ENCODE measurements around the gene CEP295NL.
"Not testable (repeated sequence)": the region's sequence is repeated elsewhere in the genome, so short reads cannot be mapped to it uniquely, and the experiment has no call there.

Gene CEP295NL

DNA sequence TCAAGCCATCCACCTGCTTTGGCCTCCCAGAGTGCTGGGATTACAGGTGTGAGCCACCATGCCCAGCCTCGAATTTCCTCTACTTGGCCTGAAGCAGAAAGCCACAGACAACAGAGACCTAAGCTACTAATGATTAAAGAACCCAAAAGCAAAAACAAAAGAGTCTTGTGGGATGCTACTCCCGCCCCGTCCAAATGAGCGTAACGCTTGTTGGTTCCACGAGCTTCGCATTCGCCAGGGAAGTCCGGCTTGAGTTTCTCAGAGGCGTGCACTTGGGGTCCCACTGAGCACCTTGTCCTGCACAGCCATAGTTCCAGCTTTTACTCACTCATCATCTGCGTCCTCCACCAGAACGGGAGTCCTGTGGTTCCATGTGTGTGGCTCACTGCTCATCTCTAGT, 16.0 kb downstream of the CEP295NL start:
- no peak for DNase-seq

DNA sequence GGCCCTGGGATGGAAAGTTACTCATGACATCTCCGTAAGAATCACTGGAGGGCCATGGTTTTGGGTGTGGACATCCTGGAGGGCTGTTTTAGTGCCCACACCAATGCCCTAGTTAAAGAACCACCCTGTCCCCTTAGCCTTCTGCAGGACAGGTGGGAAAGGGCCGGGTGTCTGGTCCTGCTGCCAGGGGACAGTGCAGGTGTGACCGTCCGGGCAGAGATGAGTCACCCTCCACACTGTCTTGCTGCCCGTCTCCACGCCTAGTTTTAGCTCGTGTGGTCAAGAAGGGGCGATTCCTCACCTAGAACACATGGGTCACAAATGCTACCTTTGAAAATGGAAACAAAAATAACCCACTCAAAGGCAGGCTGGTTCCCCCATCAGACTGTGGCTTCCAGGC, 17.0 kb downstream of the CEP295NL start:
- no peak for DNase-seq

DNA sequence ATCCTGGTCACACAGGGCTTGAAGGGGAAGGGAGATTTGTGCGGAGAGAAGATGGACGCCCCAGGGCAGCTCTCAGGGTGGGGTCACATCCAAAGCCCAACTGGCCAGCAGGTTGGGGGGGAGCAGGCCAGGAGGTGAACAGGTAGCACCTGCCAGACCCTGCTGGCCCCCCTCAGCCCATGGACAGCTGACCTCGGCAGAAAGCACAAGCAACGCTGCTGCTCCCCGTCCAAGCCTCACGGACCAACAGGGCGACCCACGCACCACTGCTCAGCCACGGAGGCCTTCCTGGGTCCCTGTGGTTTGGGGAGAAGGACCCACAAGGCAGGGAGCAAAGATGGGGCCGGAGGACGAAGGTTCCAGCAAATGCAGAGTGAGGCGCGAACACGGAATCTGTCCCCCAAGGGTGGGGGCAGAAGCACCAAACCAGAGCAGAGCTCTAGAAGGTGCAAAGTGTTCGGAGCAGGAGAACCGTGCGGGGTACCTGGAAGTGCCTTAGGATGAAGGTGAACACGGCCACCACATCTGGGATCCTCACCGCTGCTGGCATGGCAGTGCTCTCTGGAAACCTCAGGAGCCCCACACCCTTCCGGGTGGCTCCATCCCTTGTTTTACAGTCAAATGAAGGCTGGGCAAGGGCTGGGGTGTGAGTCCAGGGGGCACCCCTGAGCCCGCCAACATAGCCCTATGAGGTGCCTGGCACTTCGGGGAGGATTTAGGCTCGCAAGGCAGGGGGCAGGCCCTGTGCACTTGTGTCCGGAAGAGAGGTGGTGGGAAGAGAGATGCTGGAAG, 17.9 kb downstream of the CEP295NL start:
- no peak for DNase-seq

DNA sequence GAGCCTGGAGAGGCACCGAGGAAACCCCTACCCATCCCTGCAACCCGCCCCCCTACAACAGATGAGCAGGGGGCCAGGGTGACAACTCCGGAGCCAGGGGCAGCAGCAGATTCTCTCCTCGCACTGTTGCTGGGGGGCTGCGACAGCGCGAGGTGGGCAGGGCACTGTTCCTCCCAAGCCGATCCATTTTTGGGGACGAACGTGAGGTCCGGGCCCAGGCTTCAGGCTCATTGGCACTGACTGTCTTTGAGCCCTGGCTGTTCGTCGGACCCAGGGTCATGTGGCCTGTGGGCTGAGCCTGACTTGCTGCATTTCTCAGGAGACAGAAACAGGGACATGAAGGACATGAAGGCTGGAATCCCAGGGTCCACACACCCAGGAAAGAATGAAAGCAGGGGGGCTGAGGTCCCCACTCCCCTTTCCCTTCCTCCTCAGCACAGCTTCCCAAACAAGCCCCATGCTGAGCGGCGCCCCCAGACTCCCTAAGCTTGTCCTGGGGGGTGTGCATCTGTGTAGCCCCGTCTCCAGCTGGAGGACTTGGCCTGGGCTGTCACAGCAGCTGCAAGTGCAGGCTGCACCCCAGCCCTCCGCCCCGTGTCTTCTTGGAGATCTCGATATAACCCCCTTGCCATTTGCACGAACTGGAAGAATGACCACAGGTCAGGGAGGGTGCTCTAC, 18.7 kb downstream of the CEP295NL start:
- peak; percentile 44 to 72 for DNase-seq

DNA sequence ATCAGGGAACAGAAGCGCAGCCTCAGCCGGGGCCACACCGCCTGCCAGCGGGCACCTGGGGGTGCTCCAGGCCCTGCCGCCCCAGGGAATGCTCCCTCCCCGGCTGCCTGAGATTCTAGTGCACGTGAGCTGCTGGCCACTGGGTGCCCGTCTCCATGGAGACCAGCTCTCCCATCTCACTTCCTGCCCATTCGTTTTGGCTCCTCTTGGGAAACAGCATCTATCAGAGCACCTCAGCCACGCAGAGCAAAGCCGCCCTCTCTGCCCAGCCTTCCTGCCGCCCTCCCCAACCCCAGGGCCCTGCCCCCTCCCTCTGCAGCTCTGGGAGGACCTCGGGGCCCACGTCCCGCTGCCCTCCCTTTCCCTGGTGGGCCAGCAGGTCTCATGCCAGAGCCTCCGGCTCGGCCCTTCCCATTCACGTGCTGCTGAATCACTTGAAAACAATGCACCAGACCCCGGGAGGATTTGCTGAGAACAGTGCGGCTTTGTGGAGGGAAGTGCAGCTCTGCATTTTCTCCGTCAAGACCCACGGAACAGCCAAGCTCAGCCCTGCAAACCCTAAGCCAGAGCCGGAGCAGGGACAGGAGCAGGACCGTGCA, 19.4 kb downstream of the CEP295NL start:
- peak; percentile 88 to 89 for DNase-seq

DNA sequence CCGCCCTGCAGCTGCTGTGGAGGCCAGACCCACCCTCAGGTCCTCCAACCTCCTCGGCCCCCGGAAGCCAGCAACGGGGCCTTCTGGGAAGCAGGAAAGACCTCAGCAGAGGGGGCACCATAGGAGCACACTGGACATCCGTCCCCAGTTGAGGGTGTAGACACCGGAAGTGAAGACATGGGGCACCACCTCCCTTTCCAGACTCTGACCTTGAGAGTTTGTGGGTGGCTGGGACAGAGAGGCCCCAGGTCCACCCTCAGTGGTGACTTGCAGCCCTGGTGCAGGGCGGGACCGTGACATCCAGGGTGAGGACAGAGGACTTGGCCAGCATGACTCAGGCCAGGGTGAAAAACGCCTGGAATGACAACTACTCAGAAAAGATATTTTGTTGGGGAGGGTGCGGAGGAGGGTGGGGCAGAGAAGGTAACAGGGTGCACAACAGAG, 19.9 kb downstream of the CEP295NL start:
- no peak for DNase-seq

DNA sequence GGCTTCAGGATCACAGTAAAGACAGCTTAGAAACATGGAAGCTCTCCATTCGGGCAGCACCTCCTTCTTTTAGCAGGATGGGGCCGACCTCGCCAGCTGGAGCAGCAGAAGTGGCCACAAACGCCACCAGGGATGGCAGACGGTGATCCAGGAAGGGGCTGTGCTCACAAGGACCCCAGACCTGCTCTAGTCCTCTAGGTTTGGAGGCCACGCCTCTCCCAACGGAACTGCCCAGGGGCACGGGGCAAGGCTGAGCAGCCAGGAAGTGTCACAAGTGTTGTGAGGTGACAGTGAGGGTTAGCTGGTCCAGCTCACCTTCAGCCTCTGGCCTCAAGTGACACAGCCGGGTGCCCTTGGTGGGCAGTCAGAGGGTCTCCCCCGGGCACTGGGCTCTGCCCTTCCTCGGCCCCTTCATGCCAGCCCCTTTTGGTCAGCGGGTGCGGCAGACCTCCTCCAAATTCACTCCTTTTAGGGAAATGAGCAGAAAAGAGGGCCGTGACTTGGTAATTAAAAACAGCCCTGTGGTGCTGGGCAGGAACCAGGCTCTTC, 20.4 kb downstream of the CEP295NL start:
- no peak for DNase-seq

DNA sequence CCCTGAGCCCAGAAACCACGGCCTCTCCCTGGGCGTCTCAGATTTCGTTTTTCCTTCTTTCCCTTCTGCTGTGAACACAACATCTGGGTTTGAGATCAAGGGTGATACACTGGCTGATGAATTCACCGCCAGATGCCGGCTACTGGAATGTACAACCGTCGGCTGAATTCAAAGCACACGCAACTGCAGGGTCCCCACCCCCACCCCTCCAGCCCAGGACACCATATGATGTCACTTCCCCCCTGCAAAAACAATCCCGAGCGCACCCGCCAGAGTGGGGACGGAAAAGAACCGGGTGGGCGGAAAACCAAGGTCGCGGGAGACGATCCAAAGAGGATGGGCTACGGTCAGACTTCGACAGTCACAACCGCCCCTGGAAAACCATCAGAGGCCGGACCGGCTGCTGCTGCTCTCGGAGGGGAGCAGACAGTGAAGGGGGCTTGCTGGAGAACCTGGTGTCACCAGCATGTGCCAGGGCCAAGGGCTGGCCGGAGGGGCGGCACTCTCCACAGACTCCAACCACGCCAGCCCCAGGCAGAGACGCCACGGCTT, 23.3 kb downstream of the CEP295NL start:
- no peak for DNase-seq

DNA sequence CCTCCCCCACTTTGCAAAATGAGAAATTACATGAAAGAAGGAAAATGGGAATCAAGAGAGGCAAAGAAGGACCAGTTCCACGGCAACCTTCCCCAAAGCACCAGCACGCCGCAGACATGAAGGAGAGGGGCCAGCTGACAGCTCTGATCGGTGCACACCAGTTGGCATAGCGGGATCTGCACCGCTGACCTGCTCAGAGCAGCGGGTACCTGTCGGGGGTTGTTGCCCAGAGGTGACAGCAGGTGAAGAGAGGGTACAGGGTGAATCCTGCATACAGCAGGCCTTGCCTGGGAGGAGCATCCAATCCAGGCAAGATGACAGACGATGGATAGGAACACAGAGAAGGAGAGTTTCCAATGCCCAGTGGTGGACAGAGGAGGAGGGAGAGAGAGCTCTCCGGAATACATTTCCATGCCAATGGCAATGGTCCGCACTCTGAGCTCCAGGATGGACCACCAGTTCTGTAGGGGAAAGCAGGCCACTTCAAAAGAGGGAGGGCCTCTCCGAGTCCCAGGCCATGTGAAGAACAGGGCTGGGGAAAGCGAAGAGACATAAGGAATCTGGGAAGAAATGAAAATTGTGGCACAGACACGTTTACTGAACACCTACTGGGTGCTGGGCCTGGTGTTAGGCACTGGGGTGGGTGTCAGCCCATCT, 24.0 kb downstream of the CEP295NL start:
- DNase-seq: no peak

DNA sequence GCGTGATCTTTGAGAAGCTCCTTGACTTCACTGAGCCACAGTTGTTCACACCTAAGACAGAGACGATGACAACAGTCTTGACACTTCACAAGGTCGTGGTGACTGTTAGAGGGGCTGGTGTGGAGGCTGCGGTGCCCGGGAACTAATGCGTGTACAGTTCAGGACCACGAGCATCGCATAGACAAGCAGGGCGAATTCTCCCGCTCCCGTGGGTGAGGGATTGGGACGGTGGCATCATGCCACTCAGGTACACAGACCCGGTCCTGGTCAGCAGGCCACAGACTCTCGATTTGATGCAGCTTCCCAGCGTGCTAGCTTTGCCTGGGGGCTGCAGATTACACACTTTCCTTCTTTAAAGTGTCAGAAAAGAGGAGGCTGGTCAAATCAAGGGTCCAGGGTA, 24.7 kb downstream of the CEP295NL start:
- no peak for DNase-seq

DNA sequence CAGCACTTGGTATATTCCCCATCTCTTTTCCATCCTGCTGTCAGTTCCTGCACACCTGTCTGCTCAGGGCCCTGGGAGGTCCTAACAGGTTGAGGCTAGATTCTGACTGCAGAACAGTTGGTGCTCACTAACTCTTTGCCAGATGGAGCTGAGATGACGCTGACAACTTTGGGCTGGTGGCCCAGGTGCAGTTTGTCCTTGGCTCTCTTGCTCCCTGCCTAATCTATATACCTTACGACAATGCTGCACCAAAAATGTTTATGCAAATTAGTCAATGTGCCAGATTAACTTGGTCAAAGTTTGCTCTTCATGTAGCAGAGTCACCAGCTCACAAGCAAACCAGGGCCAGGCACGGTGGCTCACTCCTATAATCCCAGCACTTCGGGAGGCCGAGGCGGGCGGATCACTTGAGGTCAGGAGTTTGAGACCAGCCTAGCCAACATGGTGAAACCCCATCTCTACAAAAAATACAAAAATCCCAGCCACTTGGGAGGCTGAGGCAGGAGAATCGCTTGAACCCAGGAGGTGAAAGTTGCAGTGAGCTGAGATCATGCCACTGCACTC, 26.0 kb downstream of the CEP295NL start:
- not testable (repeated sequence) for DNase-seq

DNA sequence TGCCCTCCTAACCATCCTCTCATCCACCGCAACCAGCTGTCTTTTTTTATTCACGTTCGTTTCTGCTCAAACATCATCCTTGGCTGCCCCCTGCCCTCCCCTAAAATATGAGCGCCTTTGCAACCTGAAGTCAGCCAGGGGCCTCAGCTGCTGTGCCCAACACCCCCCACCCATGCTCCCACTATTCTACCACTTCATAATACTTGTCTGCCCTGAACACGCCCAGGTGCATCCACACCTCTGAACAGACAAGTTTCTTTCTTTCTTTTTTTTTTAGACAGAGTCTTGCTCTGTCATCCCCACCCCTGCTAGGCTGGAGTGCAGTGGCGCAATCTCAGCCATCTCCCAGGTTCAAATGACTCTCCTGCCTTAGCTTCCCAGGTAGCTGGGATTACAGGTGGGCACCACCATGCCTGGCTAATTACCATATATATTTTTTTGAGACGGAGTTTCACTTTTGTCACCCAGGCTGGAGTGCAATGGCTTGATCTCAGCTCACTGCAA, 26.9 kb downstream of the CEP295NL start:
- no peak for DNase-seq

DNA sequence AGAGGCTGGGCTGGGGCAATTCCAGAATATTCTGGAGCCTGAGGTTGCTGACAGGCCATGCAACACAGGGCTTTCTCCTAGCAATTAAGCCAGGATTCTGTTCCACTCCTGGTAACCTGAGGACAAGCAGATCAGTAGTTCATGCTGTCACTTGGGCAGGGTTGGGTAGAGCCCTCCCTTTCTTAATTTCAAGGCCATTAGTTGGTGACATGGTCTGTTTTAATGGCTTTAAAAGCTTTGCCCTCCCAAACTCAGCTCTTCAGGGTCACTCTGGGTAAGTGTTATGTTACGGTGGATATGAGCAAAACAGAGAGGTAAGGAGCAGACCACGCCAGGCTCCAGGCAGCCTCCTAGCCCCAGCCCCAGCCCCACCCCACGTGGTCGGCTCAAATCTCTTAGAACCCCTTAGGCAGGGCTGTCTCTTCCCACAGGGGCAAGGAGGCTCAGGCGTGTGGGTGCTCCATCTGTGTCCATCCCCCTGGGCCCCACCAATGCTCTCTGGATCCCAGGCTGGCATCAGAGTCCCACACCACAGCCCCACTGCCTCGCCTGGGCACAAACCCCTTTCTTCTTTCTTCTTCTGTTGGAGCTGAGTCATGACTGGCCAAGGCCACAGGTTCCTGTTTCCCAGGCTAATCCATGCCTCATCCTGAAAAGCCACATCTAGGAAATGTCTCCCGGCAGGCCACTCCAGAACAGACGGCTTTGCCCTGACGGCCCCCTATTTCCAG, 27.5 kb downstream of the CEP295NL start:
- no peak for DNase-seq

DNA sequence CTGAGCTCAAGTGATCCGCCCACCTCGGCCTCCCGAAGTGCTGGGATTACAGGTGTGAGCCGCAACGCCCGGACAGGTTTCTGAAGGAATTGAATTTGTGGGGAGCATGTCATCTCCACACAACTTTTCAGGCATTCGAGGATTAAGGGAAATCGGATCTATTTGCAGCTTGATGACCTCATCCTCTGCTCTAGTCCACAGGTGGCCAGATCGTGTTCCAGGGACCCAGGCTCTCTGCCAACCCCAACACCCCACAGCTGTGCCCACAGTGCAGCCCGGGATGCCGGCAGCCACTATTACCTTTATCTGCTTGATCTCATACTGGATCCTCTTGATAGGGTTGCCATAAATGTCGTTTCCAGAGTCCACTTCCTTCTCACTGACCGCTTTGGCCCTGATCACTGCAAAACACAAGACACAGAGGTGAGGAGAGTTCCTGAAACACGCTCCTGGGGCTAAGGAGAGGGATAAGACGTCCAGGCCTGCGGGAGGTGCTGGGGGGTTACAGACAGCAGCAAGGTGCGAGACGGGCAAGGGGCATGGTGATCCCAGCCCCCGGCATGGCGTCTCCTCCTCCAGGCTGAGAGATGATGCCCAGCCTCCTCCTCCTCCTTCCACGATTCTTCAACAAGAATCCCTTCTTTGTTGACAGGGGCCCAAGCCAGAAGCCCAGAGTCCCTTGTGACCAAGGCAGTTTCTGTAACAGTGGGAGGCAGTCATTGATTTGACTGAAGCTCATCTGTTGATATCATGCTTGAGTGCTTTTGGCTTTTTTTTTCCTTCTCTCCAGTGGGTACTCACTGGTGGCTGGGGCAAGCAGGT, 29.3 kb downstream of the CEP295NL start:
- DNase-seq: peak; percentile 47 to 49

DNA sequence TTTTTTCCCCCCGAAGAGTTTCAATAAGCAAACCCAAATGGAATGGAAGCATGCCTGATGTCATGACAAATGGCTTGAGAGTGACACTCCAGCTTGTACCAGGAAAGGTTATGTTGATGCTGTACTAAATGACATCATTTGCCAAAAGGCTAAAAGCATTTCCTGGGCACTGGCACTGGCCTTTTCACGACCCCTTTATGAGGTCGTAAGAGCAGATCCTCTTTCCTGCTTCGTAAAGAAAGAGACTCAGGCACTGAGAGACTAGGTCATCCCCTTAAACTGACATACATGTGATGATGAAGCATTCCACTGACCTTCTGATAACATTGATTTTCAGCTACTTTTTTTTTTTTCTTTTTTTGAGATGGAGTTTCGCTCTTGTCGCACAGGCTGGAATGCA, 30.5 kb downstream of the CEP295NL start:
- DNase-seq: no peak

DNA sequence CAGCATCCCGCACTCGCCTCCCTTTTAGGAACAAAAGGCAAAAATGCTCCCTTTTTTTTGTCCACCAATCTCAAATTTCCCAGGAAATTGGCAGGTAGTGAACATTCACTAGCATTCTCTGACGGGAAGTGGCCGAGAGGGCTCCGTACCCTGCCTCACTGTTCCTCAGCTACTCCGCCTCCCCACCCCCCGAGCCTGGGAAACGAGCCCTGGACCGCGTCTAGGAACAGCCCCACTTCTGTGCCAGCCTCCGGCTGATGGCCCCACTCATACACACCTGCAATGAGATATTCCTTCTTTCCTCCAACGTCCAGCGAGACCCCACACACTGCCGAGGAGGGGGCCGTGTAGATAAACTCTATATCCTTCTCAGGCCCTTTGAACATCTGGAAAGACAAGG, 32.4 kb downstream of the CEP295NL start:
- no peak for DNase-seq

DNA sequence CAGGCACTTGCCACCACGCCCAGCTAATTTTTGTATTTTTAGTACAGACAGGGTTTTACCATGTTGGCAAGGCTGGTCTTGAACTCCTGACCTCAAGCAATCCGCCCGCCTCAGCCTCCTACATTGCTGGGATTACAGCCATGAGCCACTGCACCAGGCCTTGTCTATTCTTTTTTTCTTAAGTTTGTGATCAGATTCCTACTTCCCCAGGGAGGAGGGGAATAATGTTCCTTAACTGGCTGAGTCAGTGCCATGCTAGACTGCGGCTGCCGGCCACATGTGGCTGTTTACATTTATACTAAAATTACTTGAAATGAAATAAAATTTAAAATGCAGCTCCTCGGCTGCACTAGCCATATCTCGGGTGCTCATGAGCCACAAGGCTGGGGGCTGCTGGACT, 34.6 kb downstream of the CEP295NL start:
- DNase-seq: no peak

DNA sequence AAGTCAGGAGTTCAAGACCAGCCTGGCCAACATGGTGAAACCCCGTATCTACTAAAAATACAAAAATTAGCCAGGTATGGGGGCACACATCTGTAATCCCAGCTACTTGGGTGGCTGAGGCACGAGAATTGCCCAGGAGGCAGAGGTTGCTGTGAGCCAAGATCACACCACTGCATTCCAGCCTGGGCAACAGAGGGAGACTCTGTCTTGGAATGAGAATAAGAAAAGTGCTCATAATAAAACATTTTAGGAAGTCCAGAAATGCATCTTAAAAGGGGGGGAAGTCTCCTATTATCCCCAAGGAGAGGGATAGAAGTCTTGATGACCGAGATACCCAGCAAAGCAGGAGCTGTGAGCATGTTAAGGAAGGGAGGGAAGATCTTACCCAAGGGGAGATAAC, 36.0 kb downstream of the CEP295NL start:
- not testable (repeated sequence) for DNase-seq

DNA sequence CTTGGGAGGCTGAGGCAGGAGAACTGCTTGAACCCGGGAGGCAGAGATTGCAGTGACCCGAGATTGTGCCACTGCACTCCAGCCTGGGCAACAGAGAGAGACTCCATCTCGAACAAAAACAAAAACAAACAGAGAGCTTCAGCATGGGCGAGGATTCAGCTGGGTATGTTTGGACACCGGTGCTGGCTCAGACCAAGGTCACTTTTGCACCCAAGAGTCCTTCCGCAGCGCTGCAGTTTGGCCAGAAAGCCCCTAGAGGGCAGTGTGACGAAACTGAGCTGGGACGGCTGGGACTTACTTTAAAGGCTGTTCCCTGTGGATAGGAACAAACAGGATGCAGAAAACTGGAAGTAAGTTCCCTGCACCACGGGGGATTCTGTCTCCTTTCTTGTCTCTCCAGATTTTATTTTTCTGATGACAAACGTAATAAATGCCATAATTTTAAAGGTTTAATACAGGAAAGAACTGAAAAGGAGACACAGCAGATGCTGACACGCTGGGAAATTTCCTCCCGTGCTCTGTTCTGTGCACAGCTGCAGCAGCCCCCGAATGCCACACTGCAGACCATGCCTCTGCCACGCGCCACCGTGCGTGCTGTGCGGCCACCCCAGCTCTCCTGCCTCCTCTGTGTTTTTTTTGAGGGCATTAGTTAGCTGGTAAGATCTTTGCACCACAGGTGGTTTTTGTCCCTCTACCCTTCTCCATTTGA, 37.2 kb downstream of the CEP295NL start:
- peak; percentile 86 for DNase-seq

DNA sequence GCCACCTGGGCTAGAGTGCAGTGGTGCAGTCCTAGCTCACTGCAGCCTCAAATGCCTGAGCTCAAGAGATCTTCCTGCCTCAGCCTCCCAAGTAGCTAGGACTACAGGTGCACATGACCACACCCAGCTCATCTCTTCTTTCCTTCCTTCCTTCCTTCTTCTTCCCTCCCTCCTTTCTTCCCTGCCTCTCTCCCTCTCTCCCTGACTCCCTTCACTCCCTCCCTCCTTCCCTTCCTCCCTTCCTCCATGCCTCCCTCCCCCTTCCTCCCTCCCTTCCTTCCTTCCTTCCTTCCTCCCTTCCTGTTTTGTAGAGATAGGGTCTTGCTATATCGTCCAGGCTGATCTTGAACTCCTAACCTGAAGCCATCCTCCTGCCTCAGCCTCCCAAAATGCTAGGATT, 38.9 kb downstream of the CEP295NL start:
- DNase-seq: no peak
